PFSK-1 (cell line): ENCODE data around the gene ODC1.

Experiments used
- FOXP2 ChIP-seq: optimal IDR thresholded peaks from 2 replicates; pipeline ENCODE3; 2011; ENCODE audit warnings: borderline replicate concordance, control low read depth, inconsistent platforms; ENCODE audit not compliant: insufficient read depth; ENCODE audit errors: extremely low read length, extremely low read depth
- POLR2AphosphoS5 ChIP-seq: IDR thresholded peaks from 2 replicates; pipeline ENCODE4 v1.6.1; 2012; ENCODE audit warnings: low read depth, mild to moderate bottlenecking, control low read depth, low read length, moderate library complexity
- SIN3A ChIP-seq: IDR thresholded peaks from 2 replicates; pipeline ENCODE4 v1.6.1; 2012; ENCODE audit warnings: mild to moderate bottlenecking, low read length, moderate library complexity, borderline replicate concordance; ENCODE audit not compliant: insufficient read depth
- TAF1 ChIP-seq: IDR thresholded peaks from 2 replicates; pipeline ENCODE4 v1.6.1; 2012; ENCODE audit warnings: low read length, control low read depth, borderline replicate concordance; ENCODE audit not compliant: insufficient read depth
- TF ChIP-seq, protein P1 (sequence below), 2 experiments: IDR thresholded peaks; 2 replicates each; pipeline versions ENCODE4 v1.6.1 to v1.8.0; 2011 to 2012; ENCODE audit warnings: low read depth in 2 of 2, low read length in 2 of 2, control low read depth in 1 of 2, inconsistent platforms in 1 of 2, mild to moderate bottlenecking in 1 of 2, moderate library complexity in 1 of 2; ENCODE audit not compliant: insufficient read depth in 1 of 2

Gene ODC1

DNA sequence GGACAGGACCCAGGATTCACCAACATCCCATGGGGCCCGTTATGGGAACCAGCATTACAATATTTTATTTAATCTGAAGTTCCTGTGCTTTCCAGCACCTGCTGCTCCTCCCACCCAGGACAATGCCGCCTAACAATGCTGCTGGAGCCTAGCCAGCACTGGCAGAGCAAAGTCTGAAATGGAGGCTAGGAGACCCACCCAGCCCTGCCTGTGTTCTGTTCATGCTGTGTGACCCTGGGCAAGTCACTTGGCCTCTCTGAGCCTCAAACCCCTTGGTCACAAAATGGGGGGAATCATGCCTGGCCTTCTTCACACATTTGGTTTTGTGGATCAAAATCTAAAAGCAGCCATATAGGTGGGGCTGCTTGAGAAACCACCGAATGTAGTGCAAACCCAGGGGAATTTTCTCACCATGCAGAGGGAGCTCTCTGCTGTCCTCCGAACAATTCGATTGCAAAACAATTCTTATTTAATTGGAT, 38.5 kb upstream of the ODC1 start:
- TF ChIP-seq, protein P1, sequence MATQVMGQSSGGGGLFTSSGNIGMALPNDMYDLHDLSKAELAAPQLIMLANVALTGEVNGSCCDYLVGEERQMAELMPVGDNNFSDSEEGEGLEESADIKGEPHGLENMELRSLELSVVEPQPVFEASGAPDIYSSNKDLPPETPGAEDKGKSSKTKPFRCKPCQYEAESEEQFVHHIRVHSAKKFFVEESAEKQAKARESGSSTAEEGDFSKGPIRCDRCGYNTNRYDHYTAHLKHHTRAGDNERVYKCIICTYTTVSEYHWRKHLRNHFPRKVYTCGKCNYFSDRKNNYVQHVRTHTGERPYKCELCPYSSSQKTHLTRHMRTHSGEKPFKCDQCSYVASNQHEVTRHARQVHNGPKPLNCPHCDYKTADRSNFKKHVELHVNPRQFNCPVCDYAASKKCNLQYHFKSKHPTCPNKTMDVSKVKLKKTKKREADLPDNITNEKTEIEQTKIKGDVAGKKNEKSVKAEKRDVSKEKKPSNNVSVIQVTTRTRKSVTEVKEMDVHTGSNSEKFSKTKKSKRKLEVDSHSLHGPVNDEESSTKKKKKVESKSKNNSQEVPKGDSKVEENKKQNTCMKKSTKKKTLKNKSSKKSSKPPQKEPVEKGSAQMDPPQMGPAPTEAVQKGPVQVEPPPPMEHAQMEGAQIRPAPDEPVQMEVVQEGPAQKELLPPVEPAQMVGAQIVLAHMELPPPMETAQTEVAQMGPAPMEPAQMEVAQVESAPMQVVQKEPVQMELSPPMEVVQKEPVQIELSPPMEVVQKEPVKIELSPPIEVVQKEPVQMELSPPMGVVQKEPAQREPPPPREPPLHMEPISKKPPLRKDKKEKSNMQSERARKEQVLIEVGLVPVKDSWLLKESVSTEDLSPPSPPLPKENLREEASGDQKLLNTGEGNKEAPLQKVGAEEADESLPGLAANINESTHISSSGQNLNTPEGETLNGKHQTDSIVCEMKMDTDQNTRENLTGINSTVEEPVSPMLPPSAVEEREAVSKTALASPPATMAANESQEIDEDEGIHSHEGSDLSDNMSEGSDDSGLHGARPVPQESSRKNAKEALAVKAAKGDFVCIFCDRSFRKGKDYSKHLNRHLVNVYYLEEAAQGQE (IDR thresholded peaks at IDR 0.05; ENCODE audit: insufficient read depth in 1 of 2, low read depth in 2 of 2, low read length in 2 of 2) = no peak
- TF ChIP-seq TAF1 = no peak
- no peak for TF ChIP-seq POLR2AphosphoS5
- TF ChIP-seq SIN3A = no peak
- TF ChIP-seq FOXP2 = no peak

DNA sequence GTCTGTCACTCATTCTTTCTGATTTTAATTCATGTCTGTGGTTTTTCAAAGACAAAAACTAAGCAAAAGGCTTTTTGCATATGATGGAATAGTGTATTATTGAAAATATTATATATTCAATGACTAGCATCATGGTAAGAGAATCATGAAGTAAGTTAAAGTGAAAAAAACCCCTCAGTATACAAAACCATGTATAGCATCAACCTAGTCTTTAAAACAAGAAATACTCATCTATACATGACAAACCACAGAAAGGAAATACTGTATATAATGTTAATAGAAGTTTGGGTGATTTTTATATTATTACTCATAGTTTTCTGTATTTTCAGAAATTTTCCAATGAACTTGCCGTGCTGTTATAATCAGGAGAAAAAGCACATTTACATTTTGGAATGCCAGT, 38.0 kb upstream of the ODC1 start:
- TF ChIP-seq FOXP2 (no peak), POLR2AphosphoS5 (no peak), TAF1 (no peak), SIN3A (no peak)
- TF ChIP-seq, protein P1 (IDR thresholded peaks at IDR 0.05; ENCODE audit: insufficient read depth in 1 of 2, low read depth in 2 of 2, low read length in 2 of 2) = no peak

- no peak for TF ChIP-seq POLR2AphosphoS5
- no peak for TF ChIP-seq SIN3A
- TF ChIP-seq, protein P1 (IDR thresholded peaks at IDR 0.05; ENCODE audit: insufficient read depth in 1 of 2, low read depth in 2 of 2, low read length in 2 of 2) = no peak
- no peak for TF ChIP-seq FOXP2
- TF ChIP-seq TAF1 = no peak
These were observed 34.8 kb upstream of the ODC1 start for GRCh38 chr2:10482913-10483312.

DNA sequence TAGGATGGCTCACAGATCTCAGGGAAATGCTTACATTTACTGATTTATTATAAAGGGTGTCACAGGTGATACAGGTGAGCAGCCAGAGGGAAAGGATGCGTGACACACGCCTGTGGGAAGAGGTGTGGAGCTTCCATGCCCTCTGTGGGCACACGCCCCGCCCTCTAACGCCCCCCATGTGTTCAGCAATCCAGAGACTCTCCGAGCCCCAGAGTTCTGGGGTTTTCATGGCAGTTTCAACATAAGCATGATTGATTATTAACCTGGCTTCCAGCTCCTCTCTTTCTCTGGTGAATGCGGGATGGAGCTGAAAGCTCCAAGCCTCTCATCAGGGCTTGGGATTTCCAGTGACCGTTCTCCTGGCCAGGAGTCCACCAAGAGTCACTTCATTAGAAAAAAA, 34.3 kb upstream of the ODC1 start:
- TF ChIP-seq POLR2AphosphoS5 = no peak
- TF ChIP-seq, protein P1 (IDR thresholded peaks at IDR 0.05; ENCODE audit: insufficient read depth in 1 of 2, low read depth in 2 of 2, low read length in 2 of 2) = no peak
- no peak for TF ChIP-seq TAF1
- TF ChIP-seq SIN3A = no peak
- no peak for TF ChIP-seq FOXP2
